T47D (cell line): ENCODE measurements around the gene OR6V1.

ENCODE experiments used
- DNase-seq, 2 experiments: peaks; one replicate each; pipeline versions ENCODE4 v3.0.0 to v3.0.0-alpha.2; 2011 to 2012; ENCODE audit warnings: low read depth in 1 of 2, low spot score in 1 of 2
- JUND ChIP-seq: IDR thresholded peaks from 2 replicates; pipeline ENCODE4 v1.6.1; 2012; ENCODE audit warnings: low read depth
- in situ Hi-C: cut with HindIII; loops from 2 replicates; pipeline ENCODE4 v1.10.0; 2016; ENCODE audit warnings: low sequenced_read_pairs, low pct_unique_long_range_greater_than_20kb

Gene OR6V1

DNA sequence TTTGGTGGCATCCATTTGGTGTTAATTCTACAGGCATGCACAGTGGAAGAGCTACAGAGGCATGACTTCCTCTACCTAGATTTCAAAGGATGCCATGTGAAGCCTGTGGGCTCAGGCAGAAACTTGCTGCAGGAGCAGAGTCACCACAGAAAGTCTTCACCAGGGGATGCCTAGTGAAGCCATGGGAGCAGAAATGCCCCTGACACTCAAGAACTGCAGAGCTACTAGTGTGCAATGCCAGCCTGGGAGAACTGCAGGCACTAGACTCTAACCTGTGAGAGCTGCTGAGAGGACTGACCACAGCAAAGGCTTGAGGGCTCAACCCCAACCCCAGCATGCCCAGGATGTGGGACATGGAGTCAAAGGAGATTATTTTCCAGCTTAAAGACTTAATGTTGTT is 29.1 kb upstream of the OR6V1 start:
- in situ Hi-C loops = no loop called here
- no peak for TF ChIP-seq JUND
- no peak for DNase-seq

DNA sequence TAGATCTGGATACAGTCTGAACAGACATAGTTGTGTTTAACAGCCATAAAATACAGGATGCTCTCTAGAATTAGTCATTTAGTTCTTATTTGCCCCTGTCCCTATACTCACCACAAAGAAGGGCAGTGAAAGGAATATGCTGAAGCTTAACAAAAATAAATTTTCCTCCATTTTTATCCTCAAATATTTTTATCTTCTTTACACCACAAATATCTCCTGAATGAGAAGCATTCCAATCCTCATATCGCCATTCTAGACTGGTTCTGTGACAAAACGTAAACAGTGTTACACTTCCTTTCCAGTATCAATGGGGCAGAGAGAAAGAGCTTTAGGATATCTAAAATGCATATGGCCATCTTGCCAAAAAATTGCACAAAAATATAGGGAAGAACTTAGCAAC is 26.8 kb upstream of the OR6V1 start:
- in situ Hi-C loops = no loop called here
- DNase-seq = no peak
- TF ChIP-seq JUND = no peak

DNA sequence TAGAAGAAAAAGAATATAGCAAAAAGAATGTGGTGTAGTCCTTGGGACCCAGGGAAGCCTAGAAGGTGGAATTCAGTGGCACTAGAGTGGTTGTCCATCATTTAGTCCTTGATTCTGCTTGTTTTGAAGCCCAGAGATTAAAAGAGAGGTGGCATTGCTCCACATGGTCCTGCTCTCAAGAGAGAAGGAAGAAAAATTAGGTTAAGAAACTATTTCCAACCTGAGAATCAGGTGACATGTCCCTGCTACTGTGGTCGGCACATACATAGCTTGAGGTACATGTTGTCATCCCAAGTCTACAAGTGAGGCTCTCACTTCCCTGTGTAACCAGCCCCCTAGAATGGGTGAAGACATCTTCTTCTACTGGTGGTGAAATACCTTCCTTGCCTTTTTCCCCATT is 25.1 kb upstream of the OR6V1 start, which contains the start of gene OR9A2:
TSS of gene OR9A2 (minus strand) at position 101 of the 400 bp plus-strand sequence. CDS start at position 101, 0 bp downstream.
- in situ Hi-C loops = no loop called here
- TF ChIP-seq JUND = no peak
- no peak for DNase-seq

DNA sequence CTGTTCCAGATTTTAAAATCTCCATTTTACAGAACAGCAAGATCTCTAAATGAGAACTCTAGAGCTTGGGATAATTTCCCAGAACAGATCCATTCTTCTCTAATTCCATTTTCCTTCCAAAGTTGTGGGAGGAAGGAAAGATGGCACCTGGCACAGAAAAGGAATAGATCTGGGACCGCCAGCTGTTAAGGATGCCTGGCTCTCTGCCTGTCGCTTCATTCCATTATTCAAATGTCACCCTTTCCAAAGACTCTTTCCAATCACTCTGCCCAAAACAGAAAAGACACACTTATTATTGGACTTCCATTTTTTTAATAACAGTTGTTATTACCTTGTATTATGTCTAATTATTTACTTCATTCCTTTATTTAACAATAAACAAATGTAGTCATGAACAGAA is 24.5 kb upstream of the OR6V1 start:
- DNase-seq = no peak
- in situ Hi-C loops = no loop called here
- no peak for TF ChIP-seq JUND

DNA sequence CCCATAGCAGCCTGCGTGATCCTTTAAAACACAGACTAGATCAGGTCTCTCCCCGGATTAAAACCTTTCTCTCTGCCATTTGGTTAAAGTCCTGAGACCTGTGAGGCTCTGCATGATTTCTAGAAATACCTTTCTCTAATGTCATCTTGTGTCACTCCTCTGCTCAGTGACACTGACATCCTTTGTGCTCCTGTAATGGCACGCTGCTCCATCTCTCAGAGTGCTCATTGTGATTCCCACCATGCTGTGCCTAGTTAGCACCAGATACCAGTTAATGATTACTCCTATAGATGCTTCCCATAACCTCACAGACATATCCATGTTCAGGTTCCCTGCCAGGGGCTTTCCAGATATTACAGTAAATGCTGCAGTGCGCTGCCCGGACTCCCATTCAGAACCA is 13.5 kb upstream of the OR6V1 start:
- TF ChIP-seq JUND = no peak
- in situ Hi-C loops = no loop called here
- DNase-seq = no peak

DNA sequence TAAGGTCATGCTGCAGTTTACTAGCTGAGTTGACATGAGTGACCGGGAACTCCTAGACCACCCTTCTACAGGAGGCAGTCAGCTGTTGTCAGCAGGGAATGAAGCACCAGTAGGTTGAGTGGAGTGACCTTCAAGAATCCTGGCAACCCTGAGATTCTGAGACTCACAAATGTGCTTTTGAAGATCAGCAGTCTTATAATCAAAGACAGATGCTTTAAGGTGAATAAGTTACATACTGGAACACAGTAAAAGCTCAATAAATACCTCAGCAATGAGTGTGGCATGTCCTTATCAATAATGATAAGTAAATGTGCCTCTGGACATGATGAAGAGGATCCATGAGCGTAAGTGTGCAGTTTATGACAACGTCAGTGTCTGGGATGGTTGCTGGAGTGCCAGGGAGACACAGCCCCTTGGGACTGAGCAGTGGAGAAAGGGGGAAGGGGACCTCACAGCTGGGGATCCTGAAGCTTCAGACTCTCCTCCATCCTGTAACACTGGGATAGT is 11.9 kb upstream of the OR6V1 start:
- in situ Hi-C loops = no loop called here
- TF ChIP-seq JUND = no peak
- no peak for DNase-seq

DNA sequence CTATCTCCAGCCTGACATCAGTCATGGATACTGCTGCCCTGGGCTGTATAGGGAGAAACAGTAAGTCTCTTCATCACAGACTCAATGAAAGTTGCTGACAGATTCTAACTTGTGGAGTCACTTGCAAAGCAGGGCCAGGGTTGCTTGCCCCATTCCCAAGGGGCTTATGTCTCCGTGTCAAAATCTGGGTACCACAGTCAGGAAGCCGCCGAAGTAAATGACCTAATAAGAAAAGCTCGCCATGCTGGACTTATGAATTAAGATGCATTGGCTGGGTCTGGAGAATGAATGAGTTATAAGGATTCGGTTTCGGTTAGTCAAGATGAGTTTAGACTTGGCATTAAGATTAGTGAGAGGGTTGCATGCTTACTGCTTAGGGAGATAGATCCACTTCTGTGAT is 10.8 kb upstream of the OR6V1 start:
- no peak for TF ChIP-seq JUND
- in situ Hi-C loops = no loop called here

DNA sequence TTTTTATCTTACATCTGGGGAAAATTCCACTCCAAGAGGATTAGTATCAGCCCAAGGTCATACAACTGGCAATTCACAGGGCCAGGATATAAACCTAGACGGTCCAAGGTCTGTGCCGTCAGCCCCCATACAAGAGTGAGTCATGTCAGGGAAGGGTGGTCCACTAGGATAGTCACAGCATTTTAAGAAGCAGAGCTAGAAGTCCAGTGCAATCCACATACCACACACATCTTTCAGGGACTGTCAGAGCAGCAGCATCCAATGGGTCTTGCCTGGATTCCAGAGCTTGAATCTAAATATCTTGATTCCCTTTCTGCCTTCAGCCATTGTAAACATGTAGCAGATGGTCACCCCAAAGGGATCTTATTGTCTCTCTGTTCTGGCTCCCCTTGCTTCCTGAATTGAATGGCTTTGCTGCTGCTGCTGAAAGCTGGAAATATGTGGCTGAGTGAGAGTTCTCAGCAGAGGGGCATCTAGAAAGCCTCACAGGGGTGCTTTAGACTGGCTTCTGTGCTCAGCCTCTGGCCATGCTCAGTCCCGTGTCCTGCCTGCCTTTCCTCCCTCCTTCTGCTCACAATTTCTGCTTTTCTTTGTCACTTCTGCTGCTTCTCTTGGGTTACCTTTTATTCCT is 9.9 kb upstream of the OR6V1 start:
- no peak for TF ChIP-seq JUND
- in situ Hi-C loops = no loop called here
- DNase-seq = no peak

More for the DNA sequence above, 10.8 kb upstream of the OR6V1 start:
- DNase-seq = no peak

DNA sequence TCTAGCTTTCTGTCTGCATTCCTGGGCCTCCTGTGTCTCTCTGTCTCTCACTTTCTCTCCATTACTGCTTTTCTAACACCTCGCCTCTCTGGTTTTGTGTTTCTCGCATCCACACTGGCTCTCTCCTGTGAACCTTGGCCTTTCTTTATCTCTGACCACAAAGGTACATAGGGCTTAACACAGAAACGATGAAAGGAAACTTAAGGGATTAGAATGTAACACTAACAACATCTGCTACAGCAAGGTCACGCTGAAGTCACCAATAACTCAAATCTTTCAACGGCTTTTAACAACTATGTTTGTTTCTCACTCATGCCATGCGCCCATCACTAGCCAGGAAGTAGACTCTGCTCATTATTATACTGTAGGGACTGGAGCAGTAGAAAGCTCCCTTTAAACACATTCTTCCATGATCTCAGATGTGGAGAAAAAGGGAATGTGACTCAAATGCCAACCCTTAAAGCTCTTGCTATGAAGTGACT is 9.3 kb upstream of the OR6V1 start:
- no peak for TF ChIP-seq JUND
- no peak for DNase-seq
- in situ Hi-C loops = no loop called here

DNA sequence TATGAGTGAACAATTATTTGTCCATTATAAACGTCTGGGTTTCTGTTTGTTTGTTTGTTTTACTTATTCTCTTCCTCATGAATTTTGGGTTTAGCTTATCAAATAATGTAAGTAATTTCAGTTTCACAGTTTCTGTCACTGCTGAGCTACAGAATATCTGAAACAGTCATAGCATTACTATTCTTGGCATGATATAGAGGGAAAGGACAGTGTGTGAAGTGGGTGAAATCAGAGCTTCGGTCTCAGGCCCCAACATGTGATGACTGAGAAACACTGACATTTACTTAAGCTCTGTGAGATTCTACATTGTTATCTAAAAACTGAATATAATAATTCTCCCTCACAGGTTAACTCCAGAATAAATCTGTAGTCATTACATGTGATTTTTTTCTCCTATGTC is 8.8 kb upstream of the OR6V1 start:
- in situ Hi-C loops = no loop called here
- no peak for TF ChIP-seq JUND
- DNase-seq = no peak

DNA sequence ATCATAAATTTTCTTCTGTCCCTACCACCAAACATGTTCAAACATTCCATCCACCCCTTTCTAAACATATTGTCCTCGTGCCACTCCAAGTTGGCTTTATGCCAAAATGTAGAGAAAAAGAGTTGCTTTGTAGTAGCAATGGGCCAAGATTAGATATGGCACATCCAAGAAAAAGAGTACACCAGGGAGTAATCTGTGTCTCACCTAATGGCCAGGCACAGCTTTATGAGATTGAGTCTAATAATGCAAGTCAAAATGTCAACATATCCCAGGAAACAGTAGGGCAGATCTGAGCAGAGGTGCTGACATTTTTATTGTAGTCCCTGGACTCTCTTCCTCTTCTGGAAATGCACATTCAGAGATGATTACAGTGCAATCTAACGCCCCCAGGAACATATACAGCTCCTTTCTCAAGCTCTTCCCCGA is 5.7 kb upstream of the OR6V1 start:
- in situ Hi-C loops = no loop called here
- DNase-seq = peak in 1 of 2 experiments; percentile 42
- no peak for TF ChIP-seq JUND

DNA sequence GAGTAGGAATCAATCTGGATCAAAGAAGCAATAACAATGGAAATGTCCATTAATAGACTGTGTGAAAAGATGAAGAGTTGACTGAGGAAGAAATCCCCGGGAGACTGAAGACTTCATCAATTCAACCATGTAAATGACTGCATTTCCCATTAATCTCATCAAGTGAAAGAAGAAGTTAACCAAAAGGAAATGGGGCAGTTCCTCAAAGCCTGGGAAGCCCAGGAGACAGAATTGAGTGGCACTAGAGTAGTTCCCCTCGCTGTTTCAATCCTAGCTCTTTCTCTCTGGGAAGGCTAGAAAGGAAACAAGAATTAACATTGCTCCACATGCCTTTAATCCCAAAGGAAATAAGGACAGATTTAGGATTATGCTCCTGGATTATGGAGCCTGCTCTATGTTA is 4.8 kb upstream of the OR6V1 start:
- TF ChIP-seq JUND = no peak
- in situ Hi-C loops = no loop called here
- DNase-seq = no peak

DNA sequence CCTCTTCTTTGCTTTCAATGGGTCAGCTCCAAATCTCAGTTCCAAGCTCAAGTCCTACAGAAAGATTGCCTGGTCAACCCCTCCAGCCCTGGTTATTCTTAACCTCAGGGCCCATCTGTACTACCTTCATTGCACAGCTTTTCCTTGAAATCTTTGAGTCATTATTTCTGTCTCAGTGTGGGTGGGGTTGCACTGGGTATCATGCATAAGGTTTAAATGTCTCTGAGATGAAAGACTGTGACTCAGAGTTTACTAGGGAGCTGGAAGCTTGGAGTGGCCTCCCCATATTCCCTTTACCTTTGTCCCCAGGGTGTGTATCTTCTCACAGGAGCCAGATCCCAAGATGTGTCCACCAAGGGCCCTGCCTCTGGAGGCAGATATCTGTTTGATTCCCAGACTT is 3.3 kb upstream of the OR6V1 start:
- in situ Hi-C loops = no loop called here
- no peak for DNase-seq

DNA sequence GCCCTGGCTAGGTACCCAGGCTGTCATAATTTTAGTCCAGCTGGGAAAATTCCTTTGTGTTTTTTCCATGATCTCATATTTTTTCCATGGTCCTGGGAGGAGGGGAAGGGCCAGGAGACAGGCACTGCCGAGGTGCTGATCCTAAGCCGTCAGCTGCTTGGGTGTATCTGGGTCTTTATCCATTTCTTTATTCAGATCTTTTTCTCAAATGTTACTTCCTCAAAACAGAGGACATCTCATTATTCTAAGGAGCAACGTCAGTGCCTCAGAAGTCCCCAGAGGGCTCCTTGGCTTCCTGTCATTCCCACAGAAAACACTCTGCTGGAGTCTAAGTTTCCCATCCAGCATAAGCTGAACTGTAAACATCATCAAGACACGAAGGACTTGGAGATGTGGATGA is 2.8 kb upstream of the OR6V1 start:
- no peak for TF ChIP-seq JUND

More for the DNA sequence above, 3.3 kb upstream of the OR6V1 start:
- TF ChIP-seq JUND = no peak

More for the DNA sequence above, 2.8 kb upstream of the OR6V1 start:
- in situ Hi-C loops = no loop called here
- DNase-seq = no peak
